Spleen (tissue), 11 donors: ENCODE measurements around the gene ZNF726. TPM values are rescaled to one million over a fixed set of nuclear protein-coding genes. Genes with fewer than 3 reads are reported as not detected.

Experiments used
- DNase-seq: peaks from one replicate; pipeline ENCODE4 v3.0.0-alpha.2; 2020
- H3K27ac ChIP-seq, 8 donors: fragments of 200-600 bp; sonication (generic) in 7 of 8; 1 replicate in 4 of 8; 2 replicates in 4 of 8; pipeline versions ENCODE4 v1.5.0 to v1.8.0; 2016 to 2021; ENCODE audit warnings: inconsistent platforms in 4 of 8, mild to moderate bottlenecking in 4 of 8, moderate library complexity in 1 of 8
- H3K27me3 ChIP-seq, 7 donors: fragments of 200-600 bp; sonication (generic) in 6 of 7; replicated peaks in 1 of 7; 1 replicate in 4 of 7; 2 replicates in 3 of 7; pipeline versions ENCODE4 v1.5.0 to v1.8.0; 2016 to 2021; ENCODE audit warnings: inconsistent platforms in 3 of 7, mild to moderate bottlenecking in 1 of 7
- H3K36me3 ChIP-seq, 6 donors: fragments of 200-600 bp; sonication (generic) in 5 of 6; 1 replicate in 4 of 6; 2 replicates in 2 of 6; pipeline versions ENCODE4 v1.5.0 to v1.8.0; 2016 to 2021; ENCODE audit warnings: inconsistent platforms in 2 of 6
- H3K4me1 ChIP-seq, 6 donors: fragments of 200-600 bp; sonication (generic) in 5 of 6; 1 replicate in 3 of 6; 2 replicates in 3 of 6; pipeline versions ENCODE4 v1.5.0 to v1.8.0; 2016 to 2021; ENCODE audit warnings: inconsistent platforms in 3 of 6
- H3K4me3 ChIP-seq, 8 donors: fragments of 200-600 bp; sonication (generic) in 7 of 8; 1 replicate in 4 of 8; 2 replicates in 4 of 8; pipeline versions ENCODE4 v1.5.0 to v1.8.0; 2016 to 2021; ENCODE audit warnings: inconsistent platforms in 4 of 8, mild to moderate bottlenecking in 4 of 8, moderate library complexity in 2 of 8
- H3K9me3 ChIP-seq, 8 donors: fragments of 200-600 bp; sonication (generic) in 7 of 8; 1 replicate in 4 of 8; 2 replicates in 4 of 8; pipeline versions ENCODE4 v1.5.0 to v1.8.0; 2016 to 2021; ENCODE audit warnings: inconsistent platforms in 4 of 8
- POLR2A ChIP-seq, 3 donors: fragments of 450-650 bp; IDR thresholded peaks; one replicate each; pipeline ENCODE4 v1.5.1; 2017; ENCODE audit warnings: antibody characterized with exemption in 3 of 3, mild to moderate bottlenecking in 1 of 3
- POLR2AphosphoS5 ChIP-seq, 3 donors: sonication (generic); formaldehyde crosslinking; IDR thresholded peaks; one replicate each; pipeline ENCODE4 v1.5.1; 2017; ENCODE audit warnings: antibody characterized with exemption in 3 of 3
- WGBS, 5 donors: extraction: QIAGEN DNeasy Blood & Tissue Kit in 3 of 5; methylation state at CpG; one replicate each; pipeline versions ENCODE4 v1.1.5 to v1.1.7; 2013 to 2018; 5-methylcytosine and 5-hydroxymethylcytosine counted together
- intact Hi-C: fragments of 100-400 bp; cut with DNase I; formaldehyde crosslinking; loops from one replicate; pipeline ENCODE4 v1.15.0; 2023; ENCODE audit warnings: low total_unique reads
- polyA plus RNA-seq, 3 donors: library from polyadenylated mRNA; stranded (reverse); fragments of 200-250 nt; gene quantifications; one replicate each; pipeline ENCODE4 v1.2.1, GENCODE V29; 2013
- total RNA-seq, 7 donors: library from RNA; depleted of rRNA in 3 of 7; stranded (reverse); fragments of >200 nt in 3 of 7; fragmentation: NEBNext Ultra II Directional in 4 of 7; extraction: Animal tissue kit (Norgen Biotek cat#: 25700) in 4 of 7; gene quantifications; one replicate each; pipeline versions ENCODE4 v1.1.0 to v1.2.1, GENCODE V29; 2016 to 2021
- TF ChIP-seq, protein P1 (sequence below), 11 experiments: fragments of 200-600 bp in 7 of 11; fragments of 450-650 bp in 4 of 11; sonication (generic) in 4 of 11; IDR thresholded peaks in 8 of 11; conservative IDR thresholded peaks in 3 of 11; 1 replicate in 7 of 11; 2 replicates in 4 of 11; pipeline versions ENCODE4 v1.4.0 to v1.8.0; 2016 to 2021; ENCODE audit warnings: antibody characterized with exemption in 11 of 11, inconsistent platforms in 4 of 11, mild to moderate bottlenecking in 1 of 11
- donor health status: healthy with polysubstance abuse.
- donor health status: DM: no; HTN: no; CAD: no; lungs with moderate emphysema.
- donor health status: DM: no; HTN: no; CAD: no.
- donor health status: Bipolar disorder and iron deficiency.
- donor health status: healthy.
- donor health status: DM: no; HTN: no; CAD: no.
- donor health status: DM: yes; HTN: yes; CAD: no.

The ZNF726 gene
- total and polyA plus RNA-seq, 10 donors = 2.0 to 6.9 (median 3.8) TPM

- TF ChIP-seq POLR2AphosphoS5 (IDR thresholded peaks at IDR 0.05) = no peak
- TF ChIP-seq, protein P1, sequence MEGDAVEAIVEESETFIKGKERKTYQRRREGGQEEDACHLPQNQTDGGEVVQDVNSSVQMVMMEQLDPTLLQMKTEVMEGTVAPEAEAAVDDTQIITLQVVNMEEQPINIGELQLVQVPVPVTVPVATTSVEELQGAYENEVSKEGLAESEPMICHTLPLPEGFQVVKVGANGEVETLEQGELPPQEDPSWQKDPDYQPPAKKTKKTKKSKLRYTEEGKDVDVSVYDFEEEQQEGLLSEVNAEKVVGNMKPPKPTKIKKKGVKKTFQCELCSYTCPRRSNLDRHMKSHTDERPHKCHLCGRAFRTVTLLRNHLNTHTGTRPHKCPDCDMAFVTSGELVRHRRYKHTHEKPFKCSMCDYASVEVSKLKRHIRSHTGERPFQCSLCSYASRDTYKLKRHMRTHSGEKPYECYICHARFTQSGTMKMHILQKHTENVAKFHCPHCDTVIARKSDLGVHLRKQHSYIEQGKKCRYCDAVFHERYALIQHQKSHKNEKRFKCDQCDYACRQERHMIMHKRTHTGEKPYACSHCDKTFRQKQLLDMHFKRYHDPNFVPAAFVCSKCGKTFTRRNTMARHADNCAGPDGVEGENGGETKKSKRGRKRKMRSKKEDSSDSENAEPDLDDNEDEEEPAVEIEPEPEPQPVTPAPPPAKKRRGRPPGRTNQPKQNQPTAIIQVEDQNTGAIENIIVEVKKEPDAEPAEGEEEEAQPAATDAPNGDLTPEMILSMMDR (IDR thresholded peaks at IDR 0.05 in 8 of 11, conservative IDR thresholded peaks at IDR 0.05 in 3 of 11) = no peak
- TF ChIP-seq POLR2A (IDR thresholded peaks at IDR 0.05) = no peak
- Histone ChIP-seq H3K9me3 (no peaks in the 10 kb centered on the region), H3K36me3 (no peaks in the 10 kb centered on the region), H3K27ac (no peak overlapping the region), H3K27me3 (no peaks in the 10 kb centered on the region), H3K4me3 (no peak overlapping the region), H3K4me1 (no peaks in the 10 kb centered on the region)
- intact Hi-C loops = no loop called here
- WGBS, 5 donors = 71 to 100% (median 84%) methylated on average over 1 of the region's 1 CpG
- DNase-seq = no peak
These were observed 63.4 kb downstream of the ZNF726 start for GRCh38 chr19:23978068-23978467.

DNA sequence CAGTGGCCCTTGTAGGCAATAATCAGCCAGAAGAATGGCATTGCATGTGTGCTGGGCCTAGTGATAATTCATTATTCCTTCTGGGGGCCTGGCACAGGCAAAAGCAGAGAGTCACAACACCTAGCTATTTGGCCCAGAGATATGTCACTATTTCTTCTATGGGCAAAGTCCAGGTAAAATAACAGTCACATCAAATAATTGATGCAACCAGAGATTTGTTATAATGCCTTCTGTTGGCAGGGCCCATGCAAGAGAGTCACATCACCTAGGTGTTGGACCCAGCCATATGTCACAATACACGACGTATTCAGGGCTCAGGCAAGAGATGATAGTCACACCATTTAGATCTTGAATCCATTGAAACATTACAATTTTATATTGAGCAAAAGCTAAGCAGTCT lies 66.1 kb downstream of the ZNF726 start:
- Histone ChIP-seq H3K4me3 (no peak overlapping the region), H3K9me3 (no peaks in the 10 kb centered on the region), H3K27ac (no peak overlapping the region), H3K36me3 (no peaks in the 10 kb centered on the region), H3K27me3 (no peaks in the 10 kb centered on the region), H3K4me1 (no peaks in the 10 kb centered on the region)
- TF ChIP-seq POLR2A (IDR thresholded peaks at IDR 0.05) = no peak
- TF ChIP-seq POLR2AphosphoS5 (IDR thresholded peaks at IDR 0.05) = no peak
- TF ChIP-seq, protein P1 (IDR thresholded peaks at IDR 0.05 in 8 of 11, conservative IDR thresholded peaks at IDR 0.05 in 3 of 11) = no peak
- no peak for DNase-seq
- intact Hi-C loops = no loop called here
- 59 to 92% (median 85%) methylated on average over 2 of the region's 2 CpGs for WGBS, 5 donors

DNA sequence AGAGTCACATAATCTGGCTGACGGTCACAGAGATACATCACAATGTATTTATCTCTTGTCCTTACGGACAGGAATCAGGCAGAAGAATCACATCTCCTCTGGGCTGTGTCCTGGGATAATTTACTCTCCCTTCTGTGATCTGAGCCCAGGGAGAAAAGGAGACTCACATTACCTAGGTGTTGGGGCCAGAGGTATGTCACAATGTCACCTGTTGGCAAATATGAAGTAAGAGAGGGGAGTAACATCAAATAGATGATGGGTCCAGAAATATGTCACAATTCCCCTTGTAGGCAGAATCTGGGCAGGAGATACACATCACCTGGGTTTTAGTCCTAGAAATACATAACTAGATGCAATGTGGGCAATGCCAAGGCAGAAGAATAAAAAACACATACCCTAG lies 67.2 kb downstream of the ZNF726 start:
- intact Hi-C loops = no loop called here
- no peak for DNase-seq
- 82 to 98% (median 85%) methylated on average over 2 of the region's 2 CpGs for WGBS, 5 donors
- no peaks in the 10 kb centered on the region for H3K9me3 ChIP-seq
- no peaks in the 10 kb centered on the region for H3K4me1 ChIP-seq
- no peak for TF ChIP-seq POLR2A (IDR thresholded peaks at IDR 0.05)
- no peaks in the 10 kb centered on the region for H3K27me3 ChIP-seq
- no peaks in the 10 kb centered on the region for H3K36me3 ChIP-seq
- H3K27ac ChIP-seq = no peak overlapping the region
- no peak overlapping the region for H3K4me3 ChIP-seq

GRCh38 chr19:23983406-23983805 lies 68.7 kb downstream of the ZNF726 start:
- no peaks in the 10 kb centered on the region for H3K36me3 ChIP-seq
- no peak overlapping the region for H3K4me3 ChIP-seq
- intact Hi-C loops = no loop called here
- H3K9me3 ChIP-seq = no peaks in the 10 kb centered on the region
- no peaks in the 10 kb centered on the region for H3K27me3 ChIP-seq
- H3K4me1 ChIP-seq = no peaks in the 10 kb centered on the region
- TF ChIP-seq POLR2A (IDR thresholded peaks at IDR 0.05) (no peak), POLR2AphosphoS5 (IDR thresholded peaks at IDR 0.05) (no peak)
- TF ChIP-seq, protein P1 (IDR thresholded peaks at IDR 0.05 in 8 of 11, conservative IDR thresholded peaks at IDR 0.05 in 3 of 11) = no peak
- DNase-seq = no peak
- WGBS, 5 donors = 21 to 41% (median 35%) methylated on average over 1 of the region's 1 CpG
- H3K27ac ChIP-seq = no peak overlapping the region

Other genes with a start within 250 kb of the ZNF726 start
- gene ZNF675, start 227.7 kb upstream of the ZNF726 start, total RNA-seq = 10 to 100 TPM; 16.4 to 38.8 (median 21.3) TPM
- gene ZNF675, start 227.7 kb upstream of the ZNF726 start, polyA plus RNA-seq = 1 to 10 TPM; 5.4 to 8.1 (median 5.8) TPM
- gene ZNF681, start 156.0 kb upstream of the ZNF726 start, total RNA-seq = 1 to 10 TPM; 3.0 to 6.8 (median 4.2) TPM
- gene ZNF681, start 156.0 kb upstream of the ZNF726 start, polyA plus RNA-seq = 1 to 10 TPM in 2 of 3 donors, under 1 TPM in 1; 0.93 to 1.7 (median 1.1) TPM
- 10 to 100 TPM; 21.0 to 35.6 (median 25.7) TPM for gene ZNF254, start 172.3 kb downstream of the ZNF726 start, total RNA-seq
- 1 to 10 TPM; 5.6 to 6.3 (median 6.0) TPM for gene ZNF254, start 172.3 kb downstream of the ZNF726 start, polyA plus RNA-seq